Measurements from ENCODE around the gene NSRP1.

GRCh38 chr17:30084788-30085187 is 31.8 kb upstream of the NSRP1 start:
- TF ChIP-seq CTCF (IDR thresholded peaks at IDR 0.05) = no peak
- TF ChIP-seq POLR2A (IDR thresholded peaks at IDR 0.05) = no peak
- no peak for TF ChIP-seq POLR2AphosphoS5 (IDR thresholded peaks at IDR 0.05; ENCODE audit: insufficient read depth in 1 of 2, low read depth in 1 of 2)
